Measurements from ENCODE around the gene COPA.

The COPA gene

DNA sequence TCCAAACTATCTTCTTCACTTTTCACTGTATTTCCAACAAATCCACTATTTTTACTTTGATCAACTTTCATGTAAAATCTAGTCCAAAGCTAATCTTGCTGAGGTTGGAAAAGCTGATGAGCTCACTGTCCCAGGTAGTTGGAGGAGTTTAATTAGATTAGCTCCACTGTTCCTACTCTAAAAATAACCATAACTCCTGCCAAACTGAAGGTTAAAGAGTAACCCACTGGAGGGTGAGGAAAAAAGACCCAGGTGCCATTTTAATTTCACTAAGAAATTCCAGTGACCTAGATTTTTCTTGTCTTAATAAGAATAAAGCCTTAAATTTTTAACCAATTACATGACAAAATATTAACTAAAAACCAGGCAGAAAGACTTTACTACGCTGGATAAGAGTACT is 96.0 kb downstream of the COPA start:
- WGBS, 2 donors (ENCODE audit: extremely low coverage in 2 of 2, insufficient read length in 2 of 2, insufficient replicate concordance in 1 of 2): no CpG with 5 or more reads among the region's 1 CpG
- H3K9ac ChIP-seq (ENCODE audit: low read depth, low read length, poor library complexity): no peak overlapping the region
- H3K14ac ChIP-seq (ENCODE audit: low read length): no peak overlapping the region
- H2AK5ac ChIP-seq (ENCODE audit: low read depth, low read length): no peak overlapping the region
- H3K36me3 ChIP-seq (replicated peaks in 1 of 2; ENCODE audit: control insufficient read depth in 2 of 2, insufficient read depth in 2 of 2, low read length in 2 of 2): peaks cover 0 to 44% of the 10 kb centered on the region in 2 donors
- no peak for DNase-seq (ENCODE audit: low spot score)
- H3K4ac ChIP-seq (ENCODE audit: low read length): no peak overlapping the region
- no peak overlapping the region for H3K27ac ChIP-seq (replicated peaks; ENCODE audit: low read length)
- H2BK15ac ChIP-seq (ENCODE audit: low read length): no peak overlapping the region
- H3K4me3 ChIP-seq (ENCODE audit: low read length in 2 of 2): no peak overlapping the region
- H3K79me1 ChIP-seq (ENCODE audit: low read depth, low read length): peaks cover 1% of the 10 kb centered on the region
- no peak overlapping the region for H4K8ac ChIP-seq (ENCODE audit: low read depth, low read length)
- H4K91ac ChIP-seq (ENCODE audit: low read depth, low read length, poor library complexity): no peak overlapping the region
- no peak overlapping the region for H2BK5ac ChIP-seq (ENCODE audit: low read length)
- no peak overlapping the region for H2AFZ ChIP-seq (ENCODE audit: low read length)
- no peak overlapping the region for H2BK120ac ChIP-seq (ENCODE audit: low read depth, low read length)
- H3K23ac ChIP-seq (ENCODE audit: low read depth, low read length, poor library complexity): no peak overlapping the region
- no peak overlapping the region for H2BK12ac ChIP-seq (ENCODE audit: low read length)
- no peaks in the 10 kb centered on the region for H3K9me3 ChIP-seq (replicated peaks in 1 of 2; ENCODE audit: control insufficient read depth in 2 of 2, insufficient read depth in 1 of 2, low read depth in 1 of 2, low read length in 2 of 2)
- H3K18ac ChIP-seq (ENCODE audit: low read length): no peak overlapping the region
- no peaks in the 10 kb centered on the region for H3K4me1 ChIP-seq (ENCODE audit: control insufficient read depth in 2 of 2, insufficient read depth in 1 of 2, low read depth in 1 of 2, low read length in 2 of 2)
- H3K4me2 ChIP-seq (ENCODE audit: insufficient read depth, low read length, poor library complexity, severe bottlenecking): no peak overlapping the region
- no peaks in the 10 kb centered on the region for H3K27me3 ChIP-seq (ENCODE audit: control insufficient read depth in 3 of 3, insufficient read depth in 3 of 3, low read depth in 1 of 3, low read length in 3 of 3)

DNA sequence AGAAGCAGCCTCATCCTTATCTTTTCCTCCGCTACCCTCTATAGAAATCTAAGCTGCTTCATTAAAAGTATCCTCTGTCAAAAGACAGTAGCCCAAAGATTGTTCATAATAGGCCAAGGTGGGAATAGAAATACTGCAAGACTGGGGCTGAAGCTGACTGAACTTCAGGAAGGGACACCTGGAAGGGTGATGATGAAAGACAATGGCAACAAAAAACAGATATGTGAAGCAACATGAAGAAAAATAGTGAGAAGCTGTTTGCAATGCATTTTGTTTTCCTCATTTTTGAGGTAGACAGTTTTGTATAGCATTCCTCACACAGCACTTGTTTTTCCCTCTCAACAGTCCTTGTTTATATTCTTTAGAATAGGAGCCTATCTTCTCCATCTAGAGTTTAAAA is 97.6 kb downstream of the COPA start:
- H3K18ac ChIP-seq (ENCODE audit: low read length): no peak overlapping the region
- H2BK12ac ChIP-seq (ENCODE audit: low read length): no peak overlapping the region
- H3K79me1 ChIP-seq (ENCODE audit: low read depth, low read length): peaks cover 1% of the 10 kb centered on the region
- H2BK15ac ChIP-seq (ENCODE audit: low read length): no peak overlapping the region
- H3K27ac ChIP-seq (replicated peaks; ENCODE audit: low read length): no peak overlapping the region
- no peak overlapping the region for H3K14ac ChIP-seq (ENCODE audit: low read length)
- no peak overlapping the region for H2BK5ac ChIP-seq (ENCODE audit: low read length)
- H3K4ac ChIP-seq (ENCODE audit: low read length): no peak overlapping the region
- H3K36me3 ChIP-seq (replicated peaks in 1 of 2; ENCODE audit: control insufficient read depth in 2 of 2, insufficient read depth in 2 of 2, low read length in 2 of 2): peaks cover 0 to 46% of the 10 kb centered on the region in 2 donors
- H4K8ac ChIP-seq (ENCODE audit: low read depth, low read length): no peak overlapping the region
- no CpG with 5 or more reads among the region's 1 CpG for WGBS, 2 donors (ENCODE audit: extremely low coverage in 2 of 2, insufficient read length in 2 of 2, insufficient replicate concordance in 1 of 2)
- H2AK5ac ChIP-seq (ENCODE audit: low read depth, low read length): no peak overlapping the region
- no peaks in the 10 kb centered on the region for H3K9me3 ChIP-seq (replicated peaks in 1 of 2; ENCODE audit: control insufficient read depth in 2 of 2, insufficient read depth in 1 of 2, low read depth in 1 of 2, low read length in 2 of 2)
- H2AFZ ChIP-seq (ENCODE audit: low read length): no peak overlapping the region
- no peak overlapping the region for H3K9ac ChIP-seq (ENCODE audit: low read depth, low read length, poor library complexity)
- no peak overlapping the region for H2BK120ac ChIP-seq (ENCODE audit: low read depth, low read length)
- H4K91ac ChIP-seq (ENCODE audit: low read depth, low read length, poor library complexity): no peak overlapping the region
- H3K4me3 ChIP-seq (ENCODE audit: low read length in 2 of 2): no peak overlapping the region
- H3K4me2 ChIP-seq (ENCODE audit: insufficient read depth, low read length, poor library complexity, severe bottlenecking): no peak overlapping the region
- no peaks in the 10 kb centered on the region for H3K27me3 ChIP-seq (ENCODE audit: control insufficient read depth in 3 of 3, insufficient read depth in 3 of 3, low read depth in 1 of 3, low read length in 3 of 3)
- no peak overlapping the region for H3K23ac ChIP-seq (ENCODE audit: low read depth, low read length, poor library complexity)
- DNase-seq (ENCODE audit: low spot score): no peak
- no peaks in the 10 kb centered on the region for H3K4me1 ChIP-seq (ENCODE audit: control insufficient read depth in 2 of 2, insufficient read depth in 1 of 2, low read depth in 1 of 2, low read length in 2 of 2)

DNA sequence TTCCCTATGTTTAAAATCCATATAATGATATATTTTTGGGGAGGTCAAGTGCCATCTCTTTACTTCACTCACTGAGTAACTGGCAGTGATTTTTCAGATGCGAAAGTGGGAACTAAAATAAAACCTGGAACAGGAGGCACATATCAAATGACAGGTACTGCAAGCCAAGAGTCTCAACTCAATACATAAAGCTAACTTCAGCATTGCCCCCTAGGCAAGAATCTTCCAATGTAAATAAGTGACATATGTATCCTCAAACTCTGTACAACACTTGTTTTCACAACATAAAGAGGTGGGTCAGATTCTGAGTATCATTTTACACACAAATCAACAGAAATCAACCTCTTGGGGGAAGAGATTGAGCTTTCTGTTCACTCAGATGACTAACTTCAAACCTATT is 98.8 kb downstream of the COPA start:
- Histone ChIP-seq H3K4me1 (ENCODE audit: control insufficient read depth in 2 of 2, insufficient read depth in 1 of 2, low read depth in 1 of 2, low read length in 2 of 2) (no peaks in the 10 kb centered on the region), H3K23ac (ENCODE audit: low read depth, low read length, poor library complexity) (no peak overlapping the region), H3K9me3 (replicated peaks in 1 of 2; ENCODE audit: control insufficient read depth in 2 of 2, insufficient read depth in 1 of 2, low read depth in 1 of 2, low read length in 2 of 2) (no peaks in the 10 kb centered on the region), H2BK15ac (ENCODE audit: low read length) (no peak overlapping the region), H3K36me3 (replicated peaks in 1 of 2; ENCODE audit: control insufficient read depth in 2 of 2, insufficient read depth in 2 of 2, low read length in 2 of 2) (peaks cover 10 to 52% of the 10 kb centered on the region in 2 donors), H3K27me3 (ENCODE audit: control insufficient read depth in 3 of 3, insufficient read depth in 3 of 3, low read depth in 1 of 3, low read length in 3 of 3) (no peaks in the 10 kb centered on the region), H2AFZ (ENCODE audit: low read length) (no peak overlapping the region), H3K9ac (ENCODE audit: low read depth, low read length, poor library complexity) (no peak overlapping the region), H3K27ac (replicated peaks; ENCODE audit: low read length) (no peak overlapping the region), H2BK120ac (ENCODE audit: low read depth, low read length) (no peak overlapping the region), H3K4ac (ENCODE audit: low read length) (no peak overlapping the region), H3K18ac (ENCODE audit: low read length) (no peak overlapping the region), H3K4me2 (ENCODE audit: insufficient read depth, low read length, poor library complexity, severe bottlenecking) (no peak overlapping the region), H3K4me3 (ENCODE audit: low read length in 2 of 2) (no peak overlapping the region), H4K8ac (ENCODE audit: low read depth, low read length) (no peak overlapping the region), H2BK5ac (ENCODE audit: low read length) (no peak overlapping the region), H3K14ac (ENCODE audit: low read length) (no peak overlapping the region), H2BK12ac (ENCODE audit: low read length) (no peak overlapping the region), H4K91ac (ENCODE audit: low read depth, low read length, poor library complexity) (no peak overlapping the region), H2AK5ac (ENCODE audit: low read depth, low read length) (no peak overlapping the region), H3K79me1 (ENCODE audit: low read depth, low read length) (peaks cover 4% of the 10 kb centered on the region)
- no CpG with 5 or more reads among the region's 1 CpG for WGBS, 2 donors (ENCODE audit: extremely low coverage in 2 of 2, insufficient read length in 2 of 2, insufficient replicate concordance in 1 of 2)
- no peak for DNase-seq (ENCODE audit: low spot score)

DNA sequence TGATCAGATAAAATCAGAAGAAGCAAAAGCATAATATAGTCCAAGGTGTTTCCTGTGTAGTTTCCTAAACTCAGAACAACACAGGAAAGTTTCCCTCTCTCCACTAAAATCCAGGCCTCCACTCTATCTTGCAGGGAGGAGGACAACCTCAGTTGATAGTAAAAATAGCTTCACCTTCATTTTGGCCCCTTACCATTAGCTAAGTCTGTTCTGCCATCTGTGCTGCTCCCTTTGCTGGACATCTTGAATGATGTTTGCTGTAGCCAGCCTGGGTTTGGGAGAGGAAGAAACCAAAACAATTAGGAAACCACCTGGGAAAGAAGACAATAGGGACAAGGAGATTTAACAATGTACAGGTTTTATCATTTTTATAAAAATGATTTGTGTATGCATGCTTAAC is 99.3 kb downstream of the COPA start:
- Histone ChIP-seq H3K4me3 (ENCODE audit: low read length in 2 of 2) (no peak overlapping the region), H2AFZ (ENCODE audit: low read length) (no peak overlapping the region), H3K27me3 (ENCODE audit: control insufficient read depth in 3 of 3, insufficient read depth in 3 of 3, low read depth in 1 of 3, low read length in 3 of 3) (no peaks in the 10 kb centered on the region), H4K91ac (ENCODE audit: low read depth, low read length, poor library complexity) (no peak overlapping the region), H4K8ac (ENCODE audit: low read depth, low read length) (no peak overlapping the region), H3K27ac (replicated peaks; ENCODE audit: low read length) (no peak overlapping the region), H3K18ac (ENCODE audit: low read length) (no peak overlapping the region), H2AK5ac (ENCODE audit: low read depth, low read length) (no peak overlapping the region), H3K14ac (ENCODE audit: low read length) (no peak overlapping the region), H2BK12ac (ENCODE audit: low read length) (no peak overlapping the region), H3K79me1 (ENCODE audit: low read depth, low read length) (peaks cover 4% of the 10 kb centered on the region), H3K4me2 (ENCODE audit: insufficient read depth, low read length, poor library complexity, severe bottlenecking) (no peak overlapping the region), H2BK120ac (ENCODE audit: low read depth, low read length) (no peak overlapping the region), H3K9me3 (replicated peaks in 1 of 2; ENCODE audit: control insufficient read depth in 2 of 2, insufficient read depth in 1 of 2, low read depth in 1 of 2, low read length in 2 of 2) (no peaks in the 10 kb centered on the region), H3K9ac (ENCODE audit: low read depth, low read length, poor library complexity) (no peak overlapping the region), H3K23ac (ENCODE audit: low read depth, low read length, poor library complexity) (no peak overlapping the region), H3K4ac (ENCODE audit: low read length) (no peak overlapping the region), H2BK5ac (ENCODE audit: low read length) (no peak overlapping the region), H3K4me1 (ENCODE audit: control insufficient read depth in 2 of 2, insufficient read depth in 1 of 2, low read depth in 1 of 2, low read length in 2 of 2) (no peaks in the 10 kb centered on the region), H2BK15ac (ENCODE audit: low read length) (no peak overlapping the region), H3K36me3 (replicated peaks in 1 of 2; ENCODE audit: control insufficient read depth in 2 of 2, insufficient read depth in 2 of 2, low read length in 2 of 2) (peaks cover 11 to 56% of the 10 kb centered on the region in 2 donors)
- DNase-seq (ENCODE audit: low spot score): no peak

All from neuronal stem cell (in vitro differentiated cells).